ENCODE results near the gene LACTBL1.

- no peak for TF ChIP-seq CTCF (IDR thresholded peaks at IDR 0.05)
- no peak for TF ChIP-seq POLR2A (IDR thresholded peaks at IDR 0.05)
These were observed 22.8 kb downstream of the LACTBL1 start for GRCh38 chr1:22949822-22950331.
